ENCODE data around the gene OR51S1.
"Not testable (repeated sequence)": the region's sequence is repeated elsewhere in the genome, so short reads cannot be mapped to it uniquely, and the experiment has no call there.

Gene OR51S1

GRCh38 chr11:4808476-4808875 lies 40.5 kb downstream of the OR51S1 start:
- no peak for DNase-seq

GRCh38 chr11:4804280-4804679 lies 44.7 kb downstream of the OR51S1 start, which contains the start of gene OR52R1:
Gene OR52R1, minus strand, starts transcription at chr11:4804380. Its CDS starts 0 bp downstream, at chr11:4804380.
- DNase-seq = no peak

- DNase-seq = not testable (repeated sequence)
Measured at GRCh38 chr11:4801316-4801715, 47.7 kb downstream of the OR51S1 start.

DNA sequence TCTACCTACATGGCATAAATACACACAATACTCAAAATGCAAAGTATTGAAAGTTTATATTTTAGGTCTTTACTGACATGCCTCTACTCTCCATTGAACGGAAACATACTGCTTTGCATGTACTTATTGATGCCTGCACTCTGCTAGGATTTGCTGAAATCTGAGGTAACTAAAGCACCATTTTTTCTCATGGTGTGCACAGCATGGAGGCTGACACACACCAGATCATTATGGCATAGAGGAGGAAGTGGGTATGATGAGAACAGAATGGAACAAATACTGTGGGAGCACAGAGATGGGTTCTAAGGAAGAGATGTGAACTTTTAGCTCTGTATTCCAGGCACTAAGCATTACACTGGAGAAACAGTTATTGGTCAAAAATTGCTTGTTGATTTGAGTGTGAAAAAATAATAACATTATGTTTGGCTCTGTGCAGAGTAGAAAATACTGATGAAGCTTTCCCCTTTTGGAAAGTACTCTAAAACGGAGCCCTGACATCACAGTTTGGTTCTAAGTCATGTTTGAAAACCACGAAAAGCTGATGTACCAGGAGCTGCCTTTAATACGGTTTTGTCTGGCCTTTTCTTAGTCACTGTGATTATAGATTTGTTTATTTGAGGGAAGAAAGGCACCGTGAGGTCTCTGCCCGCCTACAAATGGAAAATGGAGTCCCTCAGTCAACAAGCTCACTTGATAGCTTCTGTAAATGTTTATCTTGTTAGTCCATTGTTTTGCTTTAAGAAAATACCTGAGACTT lies 50.4 kb downstream of the OR51S1 start:
- no peak for DNase-seq

Data from amygdala (tissue), 56 donors.